H1 (cell line): Measurements from ENCODE around the gene DAPK3. TPM values are rescaled to one million over a fixed set of nuclear protein-coding genes. Genes with fewer than 3 reads are reported as not detected.

Experiments
- CTCF ChIA-PET: fragments of 300-600 bp; sonication (Branson Sonifier 250); formaldehyde crosslinking; loops from one replicate; lab custom pipeline; 2021; ENCODE audit not compliant: partially characterized antibody; lab: Charles Lee
- POLR2A ChIA-PET: fragments of 300-600 bp; sonication (Branson Sonifier 250); formaldehyde crosslinking; loops from one replicate; lab custom pipeline; 2021; ENCODE audit warnings: inconsistent platforms; ENCODE audit not compliant: partially characterized antibody; lab: Charles Lee
- DNase-seq, 2 experiments: peaks; one replicate each; pipeline versions ENCODE4 v3.0.0 to v3.0.0-alpha.2; 2010 to 2022; ENCODE audit warnings: low spot score in 2 of 2, low read depth in 1 of 2, mixed read lengths in 1 of 2
- FAIRE-seq: peaks from 2 replicates; lab custom pipeline; 2011; peaks lifted over from hg19 to GRCh38; lab: Jason Lieb, UNC
- H2AFZ ChIP-seq: 2 replicates; pipeline ENCODE4 v1.8.1; 2012; ENCODE audit warnings: low read length, inconsistent platforms
- H2AK5ac ChIP-seq: 2 replicates; pipeline ENCODE4 v1.6.1; 2013; ENCODE audit warnings: low read depth, low read length
- H2BK120ac ChIP-seq: replicated peaks from 2 replicates; pipeline ENCODE3; 2013; ENCODE audit warnings: low read depth, low read length, inconsistent platforms
- H2BK12ac ChIP-seq: 2 replicates; pipeline ENCODE4 v1.6.1; 2013; ENCODE audit warnings: low read depth, low read length
- H2BK15ac ChIP-seq: 2 replicates; pipeline ENCODE4 v1.6.1; 2013; ENCODE audit warnings: low read length
- H2BK20ac ChIP-seq: 2 replicates; pipeline ENCODE4 v1.6.1; 2013; ENCODE audit warnings: low read length
- H2BK5ac ChIP-seq: 2 replicates; pipeline ENCODE4 v1.6.1; 2013; ENCODE audit warnings: low read depth, low read length
- H3K14ac ChIP-seq: 2 replicates; pipeline ENCODE4 v1.6.1; 2013; ENCODE audit warnings: inconsistent platforms; ENCODE audit not compliant: insufficient read length
- H3K18ac ChIP-seq: 2 replicates; pipeline ENCODE4 v1.6.1; 2013; ENCODE audit warnings: low read length; ENCODE audit errors: extremely low read depth
- H3K23ac ChIP-seq: 2 replicates; pipeline ENCODE4 v1.6.1; 2013; ENCODE audit warnings: inconsistent platforms; ENCODE audit not compliant: insufficient read length
- H3K23me2 ChIP-seq: 2 replicates; pipeline ENCODE4 v1.6.1; 2013; ENCODE audit warnings: low read depth, low read length
- H3K27ac ChIP-seq: 2 replicates; pipeline ENCODE4 v1.6.1; 2011; ENCODE audit warnings: low read depth, low read length, inconsistent platforms
- H3K27me3 ChIP-seq, 4 experiments: replicated peaks in 1 of 4; 1 replicate in 1 of 4; 2 replicates in 3 of 4; pipeline versions ENCODE4 v1.6.1 to v1.8.1; 2011 to 2013; ENCODE audit warnings: low read length in 3 of 4, mild to moderate bottlenecking in 3 of 4, inconsistent platforms in 2 of 4, mixed read lengths in 2 of 4, moderate library complexity in 1 of 4; ENCODE audit not compliant: control insufficient read depth in 3 of 4, insufficient read depth in 3 of 4; ENCODE audit errors: extremely low read depth in 1 of 4
- H3K36me3 ChIP-seq, 4 experiments: 2 replicates each; pipeline versions ENCODE4 v1.6.1 to v1.8.1; 2011 to 2013; ENCODE audit warnings: mild to moderate bottlenecking in 4 of 4, low read length in 3 of 4, moderate library complexity in 2 of 4, control low read depth in 1 of 4, inconsistent platforms in 1 of 4; ENCODE audit not compliant: insufficient read depth in 4 of 4, control insufficient read depth in 2 of 4
- H3K4ac ChIP-seq: replicated peaks from 2 replicates; pipeline ENCODE3; 2013; ENCODE audit warnings: low read length, low read depth, mixed read lengths, inconsistent platforms; ENCODE audit not compliant: insufficient read length
- H3K4me1 ChIP-seq, 4 experiments: replicated peaks in 1 of 4; 1 replicate in 1 of 4; 2 replicates in 3 of 4; pipeline versions ENCODE4 v1.6.1 to v1.8.1; 2011 to 2013; ENCODE audit warnings: low read length in 3 of 4, inconsistent platforms in 2 of 4, mixed read lengths in 1 of 4; ENCODE audit not compliant: insufficient read depth in 4 of 4, control insufficient read depth in 3 of 4
- H3K4me2 ChIP-seq, 2 experiments: 2 replicates each; pipeline versions ENCODE4 v1.6.1 to v1.8.1; 2011 to 2013; ENCODE audit warnings: low read depth in 2 of 2, low read length in 2 of 2, control low read depth in 1 of 2, inconsistent platforms in 1 of 2, mild to moderate bottlenecking in 1 of 2; ENCODE audit not compliant: insufficient read depth in 1 of 2
- H3K4me3 ChIP-seq, 4 experiments: fragments of 200-600, 300-600 bp in 1 of 4; sonication (generic), shearing (Covaris generic), sonication (Bioruptor Twin) in 1 of 4; 2 replicates each; pipeline versions ENCODE4 v1.5.1 to v1.8.1; 2011 to 2016; ENCODE audit warnings: low read length in 4 of 4, low read depth in 3 of 4, control low read depth in 2 of 4, inconsistent platforms in 2 of 4, mild to moderate bottlenecking in 2 of 4, mixed read lengths in 1 of 4, moderate library complexity in 1 of 4; ENCODE audit not compliant: insufficient read depth in 2 of 4; ENCODE audit errors: extremely low read depth in 1 of 4
- H3K56ac ChIP-seq: replicated peaks from 2 replicates; pipeline ENCODE3; 2013; ENCODE audit warnings: low read depth, mild to moderate bottlenecking, mixed read lengths, low read length, inconsistent platforms; ENCODE audit not compliant: insufficient read length
- H3K79me1 ChIP-seq: 2 replicates; pipeline ENCODE4 v1.6.1; 2013; ENCODE audit warnings: low read depth, low read length, control low read depth
- H3K79me2 ChIP-seq, 2 experiments: 2 replicates each; pipeline versions ENCODE4 v1.6.1 to v1.8.1; 2012 to 2013; ENCODE audit warnings: low read length in 2 of 2, mild to moderate bottlenecking in 2 of 2, inconsistent platforms in 1 of 2; ENCODE audit not compliant: insufficient read depth in 2 of 2, control insufficient read depth in 1 of 2
- H3K9ac ChIP-seq, 4 experiments: replicated peaks in 1 of 4; 1 replicate in 1 of 4; 2 replicates in 3 of 4; pipeline versions ENCODE4 v1.6.1 to v1.8.1; 2011 to 2013; ENCODE audit warnings: low read depth in 3 of 4, low read length in 3 of 4, control low read depth in 2 of 4, mild to moderate bottlenecking in 2 of 4, moderate library complexity in 2 of 4, inconsistent platforms in 1 of 4; ENCODE audit errors: extremely low read depth in 1 of 4
- H3K9me3 ChIP-seq, 2 experiments: 2 replicates each; pipeline versions ENCODE4 v1.6.1 to v1.8.1; 2012 to 2013; ENCODE audit warnings: mild to moderate bottlenecking in 2 of 2, moderate library complexity in 2 of 2, control low read depth in 1 of 2, inconsistent platforms in 1 of 2, low read depth in 1 of 2, low read length in 1 of 2, mixed read lengths in 1 of 2; ENCODE audit not compliant: insufficient read depth in 2 of 2
- H4K20me1 ChIP-seq, 2 experiments: replicated peaks in 1 of 2; 2 replicates each; pipeline versions ENCODE3 to v1.8.1; 2011 to 2013; ENCODE audit warnings: inconsistent platforms in 2 of 2, low read length in 2 of 2, mild to moderate bottlenecking in 1 of 2; ENCODE audit not compliant: insufficient read depth in 2 of 2, control insufficient read depth in 1 of 2
- H4K5ac ChIP-seq: 2 replicates; pipeline ENCODE4 v1.6.1; 2013; ENCODE audit warnings: low read length, low read depth, mixed read lengths, inconsistent platforms; ENCODE audit not compliant: insufficient read length
- H4K8ac ChIP-seq: 2 replicates; pipeline ENCODE4 v1.8.0; 2013; ENCODE audit warnings: mild to moderate bottlenecking, moderate library complexity, low read length, inconsistent platforms; ENCODE audit not compliant: insufficient read depth; ENCODE audit errors: extremely low read depth
- H4K91ac ChIP-seq: replicated peaks from 2 replicates; pipeline ENCODE3; 2013; ENCODE audit warnings: low read length, mixed read lengths, inconsistent platforms; ENCODE audit not compliant: insufficient read length
- CTBP2 ChIP-seq: IDR thresholded peaks from 2 replicates; pipeline ENCODE4 v1.7.0; 2011; ENCODE audit warnings: borderline replicate concordance, mild to moderate bottlenecking, moderate library complexity, mixed read lengths, low read length; ENCODE audit not compliant: insufficient read depth, insufficient read length
- E2F6 ChIP-seq: IDR thresholded peaks from 2 replicates; pipeline ENCODE4 v1.6.1; 2012; ENCODE audit warnings: inconsistent platforms
- HDAC6 ChIP-seq: IDR thresholded peaks from one replicate; pipeline ENCODE4 v1.7.1; 2012; ENCODE audit warnings: low read depth, mild to moderate bottlenecking, inconsistent platforms, low read length, moderate library complexity
- WGBS, 2 experiments: shearing (Covaris generic) in 1 of 2; methylation state at CpG; one replicate each; pipeline versions ENCODE4 v1.1.6 to v1.1.7; 2013 to 2015; ENCODE audit warnings: low lambda C conversion rate in 2 of 2, mixed read lengths in 2 of 2, inconsistent platforms in 1 of 2, low coverage in 1 of 2, missing lambda C conversion rate in 1 of 2; ENCODE audit not compliant: insufficient replicate concordance in 2 of 2, insufficient coverage in 1 of 2, insufficient read length in 1 of 2; ENCODE audit errors: extremely low coverage in 1 of 2, missing lambda C conversion rate in 1 of 2; 5-methylcytosine and 5-hydroxymethylcytosine counted together
- polyA plus RNA-seq, 7 experiments: library from polyadenylated mRNA; depleted of rRNA in 3 of 7; stranded (reverse) in 5 of 7; unstranded in 2 of 7; fragments of >200 nt in 5 of 7; fragments of 200-250 nt in 2 of 7; gene quantifications; 1 replicate in 5 of 7; 2 replicates in 1 of 7; 4 replicates in 1 of 7; pipeline versions ENCODE4 v1.2.1 to v1.2.3, GENCODE V29; 2011 to 2013; ENCODE audit warnings: missing spikeins in 2 of 7, mixed read lengths in 2 of 7
- total RNA-seq: library from RNA; stranded (reverse); fragmentation: NEBNext Ultra II Directional; extraction: Animal tissue kit (Norgen Biotek cat#: 25700); gene quantifications from 2 replicates; pipeline ENCODE4 v1.2.1, GENCODE V29; 2021

Gene DAPK3
- total and polyA plus RNA-seq, 2 of the 8 experiments (the other 6 are each of a cell fraction or from before 2014, with no cell fraction given): 53.2 to 78.1 TPM

GRCh38 chr19:3990815-3991117 is 19.9 kb upstream of the DAPK3 start:
- peaks cover 0 to 1% of the 10 kb centered on the region in 2 experiments for H4K20me1 ChIP-seq
- no peaks in the 10 kb centered on the region for H3K9me3 ChIP-seq
- H3K4me1 ChIP-seq: peaks cover 0 to 3% (median 2%) of the 10 kb centered on the region in 4 experiments; a peak in 5 of 7 replicates
- peak overlapping the region; percentile 54 for H4K91ac ChIP-seq
- no peak overlapping the region for H2AK5ac ChIP-seq
- DNase-seq (no peak), FAIRE-seq (no peak)
- H3K56ac ChIP-seq: no peak overlapping the region
- no peak overlapping the region for H2BK15ac ChIP-seq
- no peaks in the 10 kb centered on the region for H3K36me3 ChIP-seq
- no peak overlapping the region for H3K23ac ChIP-seq
- H3K14ac ChIP-seq: no peak overlapping the region
- H2BK12ac ChIP-seq: no peak overlapping the region
- H3K18ac ChIP-seq: no peak overlapping the region
- no peaks in the 10 kb centered on the region for H3K27me3 ChIP-seq
- H3K27ac ChIP-seq: no peak overlapping the region
- 74% methylated on average over 3 of the region's 3 CpGs; no CpG with 5 or more reads in 1 of the 2 experiments for WGBS, 2 experiments
- no peak for TF ChIP-seq E2F6
- TF ChIP-seq HDAC6: no peak
- no peak for TF ChIP-seq CTBP2
- H3K23me2 ChIP-seq: no peaks in the 10 kb centered on the region; the same call in 1 of the 2 replicates
- ChIA-PET POLR2A (interaction anchor here (5.1 kb wide), 1 partner anchor 13 kb away, joined by 46 read pairs; no protein-coding TSS in a partner anchor), CTCF (interaction anchor here (3.7 kb wide), 1 partner anchor 15 kb away, joined by 21 read pairs; no protein-coding TSS in a partner anchor)
- no peak overlapping the region for H4K5ac ChIP-seq
- H3K4me3 ChIP-seq: no peak overlapping the region
- H2BK120ac ChIP-seq: no peak overlapping the region
- no peak overlapping the region for H2BK5ac ChIP-seq
- H3K79me1 ChIP-seq: no peaks in the 10 kb centered on the region
- no peak overlapping the region; a peak in 1 of 4 replicates for H3K4me2 ChIP-seq
- H4K8ac ChIP-seq: no peak overlapping the region
- no peak overlapping the region for H2AFZ ChIP-seq
- no peak overlapping the region for H3K4ac ChIP-seq
- H3K79me2 ChIP-seq: no peaks in the 10 kb centered on the region
- no peak overlapping the region for H2BK20ac ChIP-seq
- H3K9ac ChIP-seq: no peak overlapping the region
